GM13977 (cell line): ENCODE results near the gene CDK17.
"Not testable (repeated sequence)": the region's sequence is repeated elsewhere in the genome, so short reads cannot be mapped to it uniquely, and the experiment has no call there.

Experiments
- DNase-seq: peaks from one replicate; pipeline ENCODE4 v3.0.0; 2012; ENCODE audit warnings: low spot score
- in situ Hi-C: fragments of 300-500 bp; cut with MboI; formaldehyde crosslinking; loops from one replicate; pipeline ENCODE4 v1.12.0; 2022; ENCODE audit warnings: low sequenced_read_pairs, low pct_unique_long_range_greater_than_20kb, mixed read lengths, inconsistent platforms; ENCODE audit not compliant: unreplicated experiment
- TF ChIP-seq, protein P1 (sequence below): IDR thresholded peaks from 2 replicates; pipeline ENCODE4 v1.5.1; 2012; ENCODE audit warnings: mild to moderate bottlenecking, control low read depth; ENCODE audit not compliant: insufficient read depth; ENCODE audit errors: extremely low read depth, missing control alignments

The CDK17 gene

DNA sequence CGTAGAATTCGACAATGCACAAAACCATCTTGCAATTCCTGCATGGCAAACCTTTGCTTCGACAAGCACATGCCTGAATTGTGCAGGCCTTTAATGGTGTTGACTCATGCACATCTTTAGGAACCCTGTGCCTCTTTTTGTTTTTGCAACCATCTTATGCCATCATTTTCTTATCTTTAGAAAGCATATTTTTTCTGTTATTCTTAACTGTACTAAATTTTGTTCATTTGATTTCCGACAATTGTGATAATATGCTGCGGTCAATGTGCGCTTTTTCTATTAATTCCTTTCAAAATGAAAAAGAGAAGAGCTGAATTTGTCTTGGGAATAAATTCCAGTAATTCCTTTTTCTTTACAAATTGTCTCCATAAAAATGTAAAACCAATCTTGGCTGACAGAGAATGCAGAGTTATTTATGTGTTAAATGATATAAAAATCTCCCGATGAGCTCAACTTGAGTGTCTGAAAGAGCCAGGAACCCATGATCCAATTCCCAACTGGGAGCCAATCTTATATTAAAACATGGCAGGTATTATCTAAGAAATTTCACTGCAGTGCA is 20.1 kb upstream of the CDK17 start:
- in situ Hi-C loops, result no loop called here
- TF ChIP-seq, protein P1, sequence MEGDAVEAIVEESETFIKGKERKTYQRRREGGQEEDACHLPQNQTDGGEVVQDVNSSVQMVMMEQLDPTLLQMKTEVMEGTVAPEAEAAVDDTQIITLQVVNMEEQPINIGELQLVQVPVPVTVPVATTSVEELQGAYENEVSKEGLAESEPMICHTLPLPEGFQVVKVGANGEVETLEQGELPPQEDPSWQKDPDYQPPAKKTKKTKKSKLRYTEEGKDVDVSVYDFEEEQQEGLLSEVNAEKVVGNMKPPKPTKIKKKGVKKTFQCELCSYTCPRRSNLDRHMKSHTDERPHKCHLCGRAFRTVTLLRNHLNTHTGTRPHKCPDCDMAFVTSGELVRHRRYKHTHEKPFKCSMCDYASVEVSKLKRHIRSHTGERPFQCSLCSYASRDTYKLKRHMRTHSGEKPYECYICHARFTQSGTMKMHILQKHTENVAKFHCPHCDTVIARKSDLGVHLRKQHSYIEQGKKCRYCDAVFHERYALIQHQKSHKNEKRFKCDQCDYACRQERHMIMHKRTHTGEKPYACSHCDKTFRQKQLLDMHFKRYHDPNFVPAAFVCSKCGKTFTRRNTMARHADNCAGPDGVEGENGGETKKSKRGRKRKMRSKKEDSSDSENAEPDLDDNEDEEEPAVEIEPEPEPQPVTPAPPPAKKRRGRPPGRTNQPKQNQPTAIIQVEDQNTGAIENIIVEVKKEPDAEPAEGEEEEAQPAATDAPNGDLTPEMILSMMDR, result no peak

DNA sequence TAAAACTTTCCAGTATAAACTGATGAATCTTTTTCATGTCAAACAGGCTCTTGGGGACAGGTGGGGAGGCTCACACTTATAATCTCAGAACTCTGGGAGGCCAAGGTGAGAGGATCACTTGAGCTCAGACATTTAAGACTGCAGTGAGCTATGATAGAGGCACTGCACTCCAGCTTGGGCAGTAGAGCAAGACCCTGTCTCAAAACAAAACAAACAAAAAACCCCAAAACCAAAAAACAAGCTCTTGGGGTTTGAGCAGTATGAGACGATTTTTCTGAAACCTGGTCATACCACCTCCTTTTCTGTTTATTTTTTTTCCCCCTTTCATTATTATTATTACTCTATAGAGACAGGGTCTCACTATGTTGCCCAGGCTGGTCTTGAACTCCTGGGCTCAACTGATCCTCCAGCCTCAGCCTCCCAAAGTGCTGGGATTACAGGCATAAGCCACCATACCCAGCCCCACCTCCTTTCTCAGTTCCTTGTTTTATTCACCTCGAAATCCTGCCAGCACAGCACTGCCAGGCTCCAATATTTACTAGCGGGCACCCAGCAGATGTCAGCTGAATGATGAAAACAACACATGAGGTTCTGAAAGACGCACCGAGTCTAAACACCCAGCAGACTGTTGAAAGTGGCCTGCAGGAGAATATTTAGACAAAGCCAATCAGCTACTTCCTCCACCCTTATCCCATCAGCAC is 19.5 kb upstream of the CDK17 start:
- DNase-seq, result no peak
- TF ChIP-seq, protein P1, result no peak
- in situ Hi-C loops, result no loop called here

More for the DNA sequence above, 20.1 kb upstream of the CDK17 start:
- DNase-seq, result no peak

DNA sequence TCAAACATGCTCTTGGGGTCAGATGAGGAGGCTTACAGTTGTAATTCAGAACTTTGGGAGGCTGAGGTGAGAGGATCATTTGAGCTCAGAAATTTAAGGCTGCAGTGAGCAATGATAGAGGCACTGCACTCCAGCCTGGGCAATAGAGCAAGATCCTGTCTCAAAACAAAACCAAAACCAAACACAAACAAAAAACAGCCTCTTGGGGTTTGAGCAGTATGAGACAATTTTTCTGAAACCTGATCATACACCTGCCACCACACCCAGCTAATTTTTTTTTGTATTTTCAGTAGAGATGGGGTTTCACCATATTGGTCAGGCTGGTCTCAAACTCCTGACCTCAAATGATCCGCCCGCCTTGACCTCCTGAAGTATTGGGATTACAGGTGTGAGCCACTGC is 17.4 kb upstream of the CDK17 start:
- in situ Hi-C loops, DNase-seq: not testable (repeated sequence)

DNA sequence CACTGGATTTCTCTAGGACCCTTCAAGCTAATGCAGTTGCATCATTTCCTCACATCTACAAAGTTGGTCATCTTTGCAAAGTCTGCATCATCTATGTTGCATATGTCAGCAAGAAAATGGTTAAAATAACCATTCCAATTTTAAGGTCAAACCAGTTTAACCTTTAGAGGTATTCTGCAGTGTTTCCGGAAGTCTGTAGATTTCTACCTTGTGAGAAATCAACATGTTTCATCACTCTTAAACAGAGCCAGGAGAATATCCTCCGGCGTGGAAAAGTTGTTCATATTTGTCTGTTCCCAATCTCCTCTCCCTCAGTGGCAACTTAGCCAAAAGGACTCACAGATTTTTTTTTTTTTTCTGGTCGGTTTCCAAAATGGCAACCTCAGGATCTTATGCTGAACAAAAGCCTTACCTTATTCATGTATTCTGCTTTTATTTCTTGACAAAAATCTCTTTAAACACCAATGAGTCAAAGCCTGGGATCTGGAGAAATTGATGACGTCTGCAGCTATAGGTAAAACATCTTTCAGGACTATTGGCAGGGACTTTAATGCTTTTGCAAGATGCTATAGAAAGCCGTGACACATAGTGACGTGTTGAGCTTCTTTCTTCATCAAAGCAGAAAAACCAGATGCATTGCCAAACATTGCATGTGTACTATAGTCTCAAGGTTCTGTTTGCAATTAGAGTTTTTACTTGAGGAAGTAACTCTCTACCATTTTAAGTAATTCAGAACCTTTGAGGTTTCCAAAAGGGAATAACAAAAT is 16.0 kb upstream of the CDK17 start:
- in situ Hi-C loops, result no loop called here
- no peak for DNase-seq

DNA sequence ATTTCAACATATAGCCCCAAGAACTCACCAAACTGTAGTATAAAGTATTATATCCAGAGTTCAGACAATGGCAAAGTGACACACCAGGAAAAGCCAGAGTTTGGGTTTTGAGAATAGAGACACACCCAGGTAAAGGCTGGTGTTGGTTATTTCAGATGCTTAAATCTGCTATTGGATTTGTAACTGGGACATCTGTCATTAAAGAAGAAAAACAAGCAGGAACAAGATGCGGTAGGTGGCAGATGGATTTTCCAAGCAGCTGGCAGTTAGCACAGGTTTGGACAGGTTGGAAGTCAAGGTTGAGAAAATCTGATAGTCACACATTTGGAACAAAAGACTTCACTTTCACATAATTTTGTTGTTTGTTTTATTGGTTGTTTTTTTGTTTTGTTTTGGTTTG is 14.4 kb upstream of the CDK17 start:
- DNase-seq, result no peak
- TF ChIP-seq, protein P1, result no peak
- in situ Hi-C loops, result no loop called here

More for the DNA sequence above, 16.0 kb upstream of the CDK17 start:
- TF ChIP-seq, protein P1, result no peak

DNA sequence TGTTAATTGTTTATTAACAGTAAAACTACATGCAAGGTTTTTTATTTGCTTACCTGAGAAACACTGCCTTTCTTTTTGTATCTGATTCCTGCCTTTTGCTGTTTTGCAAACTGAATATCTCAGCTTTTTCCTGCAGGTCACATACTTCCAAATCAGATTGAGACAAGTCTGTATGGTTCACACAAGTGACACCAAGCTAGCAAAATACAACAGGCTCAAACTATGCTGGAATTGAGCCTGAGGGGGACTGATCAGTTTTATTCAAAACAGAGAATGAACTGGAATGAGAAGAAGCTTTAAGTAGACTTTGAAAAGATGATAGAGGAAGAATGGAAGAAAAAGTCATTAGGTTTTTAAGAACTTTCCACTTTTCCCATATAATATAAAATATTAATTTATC is 12.2 kb upstream of the CDK17 start:
- in situ Hi-C loops, result no loop called here
- DNase-seq, result no peak

DNA sequence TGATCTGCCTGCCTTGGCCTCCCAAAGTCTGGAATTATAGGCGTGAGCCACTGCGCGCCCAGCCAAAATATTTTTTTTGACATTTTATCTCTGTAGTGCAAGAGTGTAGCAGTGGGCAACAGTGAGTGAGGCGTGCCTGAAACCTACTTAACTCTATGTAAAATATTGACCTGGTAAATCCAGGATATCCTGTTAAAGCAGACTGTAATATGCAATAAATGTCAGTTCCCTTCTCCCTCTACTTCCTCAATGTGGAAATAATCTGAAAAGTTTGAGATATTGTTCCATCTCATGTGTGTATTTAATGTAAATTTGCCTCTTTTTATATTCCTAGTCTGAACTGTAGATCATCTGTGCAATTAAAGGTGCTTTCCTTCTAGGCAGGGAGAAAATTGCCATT is 9.5 kb upstream of the CDK17 start:
- in situ Hi-C loops, result no loop called here
- no peak for DNase-seq
- TF ChIP-seq, protein P1, result no peak

More for the DNA sequence above, 12.2 kb upstream of the CDK17 start:
- TF ChIP-seq, protein P1, result no peak
